ENCODE results near the gene CFDP1. TPM values are rescaled to one million over a fixed set of nuclear protein-coding genes. Genes with fewer than 3 reads are reported as not detected.

The CFDP1 gene
- total and polyA plus RNA-seq, 2 of the 13 experiments (the other 11 are each of a cell fraction or from before 2014, with no cell fraction given): 78.6 to 153 TPM

DNA sequence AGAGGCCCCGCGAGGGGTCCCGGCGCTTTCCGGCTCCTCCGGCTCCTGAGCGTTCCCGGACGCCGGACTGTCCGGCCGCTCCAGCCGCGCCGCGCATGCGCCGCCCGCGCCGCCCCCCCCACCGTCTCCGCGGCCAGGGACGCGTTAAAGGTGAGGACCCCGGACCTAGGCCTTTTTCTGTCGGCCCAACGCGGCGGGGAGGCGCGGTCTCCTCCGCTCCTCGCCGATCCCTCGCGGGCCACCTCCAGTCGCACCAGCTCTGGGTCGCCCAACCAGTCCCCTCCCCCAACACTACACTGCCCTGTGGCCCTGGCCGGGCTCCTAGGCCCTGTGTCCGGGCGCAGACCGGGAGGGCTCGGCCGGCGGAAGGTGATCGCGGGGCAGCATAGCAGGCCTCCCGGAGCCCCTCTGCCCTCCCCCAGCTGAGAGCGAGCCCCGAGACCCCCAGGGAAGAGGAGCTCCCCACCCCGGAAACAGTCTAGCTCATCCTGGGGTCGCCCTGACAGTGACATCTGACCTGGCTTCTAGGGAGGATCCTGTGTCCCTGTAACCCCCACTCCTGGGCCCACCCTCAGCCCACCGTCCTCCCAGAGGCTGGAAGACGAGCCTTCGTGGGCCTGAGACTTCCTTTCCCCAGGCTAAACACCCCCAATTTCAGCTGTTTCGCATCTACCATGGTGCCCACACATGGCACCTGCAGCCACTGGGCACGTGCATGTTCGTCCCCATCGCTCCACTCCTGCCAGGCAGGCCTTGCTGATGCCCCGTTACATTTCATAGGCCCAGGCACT lies 167.2 kb downstream of the CFDP1 start (continued):
- TF ChIP-seq, protein P1, sequence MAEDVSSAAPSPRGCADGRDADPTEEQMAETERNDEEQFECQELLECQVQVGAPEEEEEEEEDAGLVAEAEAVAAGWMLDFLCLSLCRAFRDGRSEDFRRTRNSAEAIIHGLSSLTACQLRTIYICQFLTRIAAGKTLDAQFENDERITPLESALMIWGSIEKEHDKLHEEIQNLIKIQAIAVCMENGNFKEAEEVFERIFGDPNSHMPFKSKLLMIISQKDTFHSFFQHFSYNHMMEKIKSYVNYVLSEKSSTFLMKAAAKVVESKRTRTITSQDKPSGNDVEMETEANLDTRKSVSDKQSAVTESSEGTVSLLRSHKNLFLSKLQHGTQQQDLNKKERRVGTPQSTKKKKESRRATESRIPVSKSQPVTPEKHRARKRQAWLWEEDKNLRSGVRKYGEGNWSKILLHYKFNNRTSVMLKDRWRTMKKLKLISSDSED (CRISPR knock-in tag; IDR thresholded peaks at IDR 0.05): 0 out of 2 replicates have a peak, but pooled peaks have one; percentile 71
- TF ChIP-seq, protein P2, sequence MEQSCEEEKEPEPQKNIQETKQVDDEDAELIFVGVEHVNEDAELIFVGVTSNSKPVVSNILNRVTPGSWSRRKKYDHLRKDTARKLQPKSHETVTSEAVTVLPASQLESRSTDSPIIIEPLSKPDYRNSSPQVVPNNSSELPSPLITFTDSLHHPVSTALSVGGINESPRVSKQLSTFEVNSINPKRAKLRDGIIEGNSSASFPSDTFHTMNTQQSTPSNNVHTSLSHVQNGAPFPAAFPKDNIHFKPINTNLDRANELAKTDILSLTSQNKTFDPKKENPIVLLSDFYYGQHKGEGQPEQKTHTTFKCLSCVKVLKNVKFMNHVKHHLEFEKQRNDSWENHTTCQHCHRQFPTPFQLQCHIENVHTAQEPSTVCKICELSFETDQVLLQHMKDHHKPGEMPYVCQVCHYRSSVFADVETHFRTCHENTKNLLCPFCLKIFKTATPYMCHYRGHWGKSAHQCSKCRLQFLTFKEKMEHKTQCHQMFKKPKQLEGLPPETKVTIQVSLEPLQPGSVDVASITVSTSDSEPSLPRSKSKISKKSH (CRISPR knock-in tag; IDR thresholded peaks at IDR 0.05; ENCODE audit: borderline replicate concordance): peak; percentile 83
- TF ChIP-seq ZNF790 (CRISPR knock-in tag; IDR thresholded peaks at IDR 0.05; ENCODE audit: borderline replicate concordance) (no peak; the same call in 1 of the 2 replicates), RNF2 (conservative IDR thresholded peaks at IDR 0.05; ENCODE audit: low read depth) (no peak), MBNL3 (CRISPR knock-in tag; conservative IDR thresholded peaks at IDR 0.05) (no peak), ZFAT (CRISPR knock-in tag; conservative IDR thresholded peaks at IDR 0.05) (no peak), JUNB (CRISPR knock-in tag; IDR thresholded peaks at IDR 0.05; ENCODE audit: borderline replicate concordance) (no peak), FOXM1 (CRISPR knock-in tag; IDR thresholded peaks at IDR 0.05) (no peak), STAG1 (CRISPR knock-in tag; IDR thresholded peaks at IDR 0.05) (peak; percentile 42), SPEN (CRISPR knock-in tag; IDR thresholded peaks at IDR 0.05; ENCODE audit: low read depth) (peak; percentile 94; the same call in 1 of the 2 replicates), ZNF558 (CRISPR knock-in tag; IDR thresholded peaks at IDR 0.05; ENCODE audit: borderline replicate concordance) (peak; percentile 93; the same call in 1 of the 2 replicates), JUN (CRISPR knock-in tag; IDR thresholded peaks at IDR 0.05) (peak; percentile 62; the same call in 1 of the 2 replicates), HMG20B (CRISPR knock-in tag; conservative IDR thresholded peaks at IDR 0.05) (peak; percentile 25; the same call in 1 of the 2 replicates), PPARG (CRISPR knock-in tag; conservative IDR thresholded peaks at IDR 0.05) (peak; percentile 42; the same call in 1 of the 2 replicates), ZNF33A (CRISPR knock-in tag; IDR thresholded peaks at IDR 0.05; ENCODE audit: borderline replicate concordance) (no peak), HOXA3 (CRISPR knock-in tag; IDR thresholded peaks at IDR 0.05) (peak; percentile 78), YEATS4 (CRISPR knock-in tag; IDR thresholded peaks at IDR 0.05; ENCODE audit: borderline replicate concordance) (peak; percentile 61), LCORL (IDR thresholded peaks at IDR 0.05) (no peak), LCORL (CRISPR knock-in tag; IDR thresholded peaks at IDR 0.05) (peak; percentile 85), ZNF124 (CRISPR knock-in tag; IDR thresholded peaks at IDR 0.05) (0 out of 2 replicates have a peak, but pooled peaks have one; percentile 51), ATRX (CRISPR knock-in tag; IDR thresholded peaks at IDR 0.05; ENCODE audit: borderline replicate concordance) (no peak), ZNF101 (CRISPR knock-in tag; IDR thresholded peaks at IDR 0.05; ENCODE audit: borderline replicate concordance, low read depth) (no peak)
- TF ChIP-seq, protein P3, sequence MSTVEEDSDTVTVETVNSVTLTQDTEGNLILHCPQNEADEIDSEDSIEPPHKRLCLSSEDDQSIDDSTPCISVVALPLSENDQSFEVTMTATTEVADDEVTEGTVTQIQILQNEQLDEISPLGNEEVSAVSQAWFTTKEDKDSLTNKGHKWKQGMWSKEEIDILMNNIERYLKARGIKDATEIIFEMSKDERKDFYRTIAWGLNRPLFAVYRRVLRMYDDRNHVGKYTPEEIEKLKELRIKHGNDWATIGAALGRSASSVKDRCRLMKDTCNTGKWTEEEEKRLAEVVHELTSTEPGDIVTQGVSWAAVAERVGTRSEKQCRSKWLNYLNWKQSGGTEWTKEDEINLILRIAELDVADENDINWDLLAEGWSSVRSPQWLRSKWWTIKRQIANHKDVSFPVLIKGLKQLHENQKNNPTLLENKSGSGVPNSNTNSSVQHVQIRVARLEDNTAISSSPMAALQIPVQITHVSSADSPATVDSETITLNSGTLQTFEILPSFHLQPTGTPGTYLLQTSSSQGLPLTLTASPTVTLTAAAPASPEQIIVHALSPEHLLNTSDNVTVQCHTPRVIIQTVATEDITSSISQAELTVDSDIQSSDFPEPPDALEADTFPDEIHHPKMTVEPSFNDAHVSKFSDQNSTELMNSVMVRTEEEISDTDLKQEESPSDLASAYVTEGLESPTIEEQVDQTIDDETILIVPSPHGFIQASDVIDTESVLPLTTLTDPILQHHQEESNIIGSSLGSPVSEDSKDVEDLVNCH (CRISPR knock-in tag; IDR thresholded peaks at IDR 0.05): 0 out of 2 replicates have a peak, but pooled peaks have one; percentile 33
- TF ChIP-seq, protein P4, sequence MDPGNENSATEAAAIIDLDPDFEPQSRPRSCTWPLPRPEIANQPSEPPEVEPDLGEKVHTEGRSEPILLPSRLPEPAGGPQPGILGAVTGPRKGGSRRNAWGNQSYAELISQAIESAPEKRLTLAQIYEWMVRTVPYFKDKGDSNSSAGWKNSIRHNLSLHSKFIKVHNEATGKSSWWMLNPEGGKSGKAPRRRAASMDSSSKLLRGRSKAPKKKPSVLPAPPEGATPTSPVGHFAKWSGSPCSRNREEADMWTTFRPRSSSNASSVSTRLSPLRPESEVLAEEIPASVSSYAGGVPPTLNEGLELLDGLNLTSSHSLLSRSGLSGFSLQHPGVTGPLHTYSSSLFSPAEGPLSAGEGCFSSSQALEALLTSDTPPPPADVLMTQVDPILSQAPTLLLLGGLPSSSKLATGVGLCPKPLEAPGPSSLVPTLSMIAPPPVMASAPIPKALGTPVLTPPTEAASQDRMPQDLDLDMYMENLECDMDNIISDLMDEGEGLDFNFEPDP (CRISPR knock-in tag; conservative IDR thresholded peaks at IDR 0.05): 0 out of 2 replicates have a peak, but pooled peaks have one; percentile 55

Data from HepG2 (cell line).